Measurements from ENCODE around the gene DHX30.

- TF ChIP-seq EZH2phosphoT487 (IDR thresholded peaks at IDR 0.05; ENCODE audit: low read depth, severe bottlenecking, unreplicated experiment) (no peak), EZH2 (IDR thresholded peaks at IDR 0.05; ENCODE audit: borderline replicate concordance) (no peak), CTCF (IDR thresholded peaks at IDR 0.05; ENCODE audit: poor library complexity) (no peak)
Measured at GRCh38 chr3:47791193-47791855, 11.6 kb upstream of the DHX30 start.
